HepG2 (cell line): ENCODE results near the gene CRAT. TPM values are rescaled to one million over a fixed set of nuclear protein-coding genes. Genes with fewer than 3 reads are reported as not detected.

Source experiments
- ATAC-seq: fragments of 200-7000 bp; cut with Tn5 transposase; 3 replicates; pipeline ENCODE4 v1.9.1; 2020; ENCODE audit warnings: mild to moderate bottlenecking, moderate library complexity
- BruUV-seq: library from RNA; stranded (reverse); fragments of 400-500 nt; replicated peaks from 2 replicates; lab custom pipeline; 2021; lab: Mats Ljungman, UMichigan
- CTCF ChIA-PET: fragments of 300-600 bp; formaldehyde crosslinking; extraction: SDS; loops from one replicate; lab custom pipeline; 2021; ENCODE audit warnings: low total read pairs, inconsistent platforms, low intra/inter-chr PET ratio; lab: Yijun Ruan, JAX
- POLR2A ChIA-PET: fragments of 350-600 bp; sonication (Branson Sonifier 250); formaldehyde crosslinking; loops from one replicate; lab custom pipeline; 2020; ENCODE audit warnings: antibody characterized with exemption, inconsistent platforms; lab: Yijun Ruan, JAX
- DNase-seq: peaks from one replicate; pipeline ENCODE4 v3.0.0-alpha.2; 2015; ENCODE audit warnings: low spot score
- FAIRE-seq: peaks from 3 replicates; lab custom pipeline; 2011; peaks lifted over from hg19 to GRCh38; lab: Jason Lieb, UNC
- H2AFZ ChIP-seq: one replicate; pipeline ENCODE4 v1.6.1; 2011; ENCODE audit warnings: low read length, inconsistent platforms
- H3K27ac ChIP-seq: fragments of 300-600 bp; 3 replicates; pipeline ENCODE4 v1.8.0; 2011; ENCODE audit warnings: mixed run types, mild to moderate bottlenecking, mixed read lengths, low read length, inconsistent platforms; ENCODE audit not compliant: insufficient read depth; ENCODE audit errors: extremely low read length
- H3K27me3 ChIP-seq, 2 experiments: fragments of 200-600 bp in 1 of 2; 2 replicates in 1 of 2; 3 replicates in 1 of 2; pipeline versions ENCODE4 v1.6.0 to v1.8.0; 2011; ENCODE audit warnings: low read length in 2 of 2, mild to moderate bottlenecking in 2 of 2, moderate library complexity in 2 of 2, inconsistent platforms in 1 of 2; ENCODE audit not compliant: insufficient read depth in 2 of 2, control insufficient read depth in 1 of 2
- H3K36me3 ChIP-seq, 2 experiments: fragments of 200-600 bp in 1 of 2; replicated peaks in 1 of 2; 2 replicates in 1 of 2; 3 replicates in 1 of 2; pipeline versions ENCODE4 v1.5.1 to v1.8.0; 2011; ENCODE audit warnings: low read length in 2 of 2, inconsistent platforms in 1 of 2; ENCODE audit not compliant: insufficient read depth in 2 of 2, control insufficient read depth in 1 of 2
- H3K4me1 ChIP-seq: 2 replicates; pipeline ENCODE4 v1.5.1; 2012; ENCODE audit warnings: low read length, inconsistent platforms; ENCODE audit not compliant: insufficient read depth
- H3K4me2 ChIP-seq: 2 replicates; pipeline ENCODE4 v1.6.0; 2011; ENCODE audit warnings: low read depth, low read length, inconsistent platforms
- H3K4me3 ChIP-seq, 3 experiments: fragments of 200-600 bp in 1 of 3; sonication (generic), shearing (Covaris generic) in 1 of 3; replicated peaks in 1 of 3; 2 replicates each; pipeline ENCODE4 v1.5.1; 2011 to 2016; ENCODE audit warnings: low read length in 3 of 3, inconsistent platforms in 2 of 3, low read depth in 2 of 3, mild to moderate bottlenecking in 2 of 3, control low read depth in 1 of 3, mixed read lengths in 1 of 3; ENCODE audit not compliant: insufficient read depth in 1 of 3
- H3K79me2 ChIP-seq: one replicate; pipeline ENCODE4 v1.6.1; 2011; ENCODE audit warnings: low read length, inconsistent platforms; ENCODE audit not compliant: insufficient read depth
- H3K9ac ChIP-seq: 2 replicates; pipeline ENCODE4 v1.6.0; 2011; ENCODE audit warnings: mild to moderate bottlenecking, low read depth, low read length, inconsistent platforms; ENCODE audit not compliant: insufficient read depth
- H3K9me3 ChIP-seq: 2 replicates; pipeline ENCODE4 v1.5.1; 2012; ENCODE audit warnings: mild to moderate bottlenecking, low read length
- H4K20me1 ChIP-seq: 2 replicates; pipeline ENCODE4 v1.6.0; 2011; ENCODE audit warnings: inconsistent platforms, mild to moderate bottlenecking, low read length, moderate library complexity; ENCODE audit not compliant: insufficient read depth
- CEBPG ChIP-seq: IDR thresholded peaks from 2 replicates; pipeline ENCODE4 v1.6.1; 2016
- RFX3 ChIP-seq: IDR thresholded peaks from 2 replicates; pipeline ENCODE4 v1.6.1; 2016; ENCODE audit warnings: missing biosample characterization, missing genetic modification reagents
- WGBS: methylation state at CpG from one replicate; pipeline ENCODE4 v1.1.6; 2017; ENCODE audit warnings: low lambda C conversion rate; 5-methylcytosine and 5-hydroxymethylcytosine counted together
- in situ Hi-C: cut with HindIII; loops from 2 replicates; pipeline ENCODE4 v1.10.0; 2017; ENCODE audit warnings: low pct_unique_long_range_greater_than_20kb; ENCODE audit not compliant: extremely low pct_ligation_motif_present
- intact Hi-C: fragments of 100-400 bp; cut with micrococcal nuclease; formaldehyde crosslinking; loops from one replicate; pipeline ENCODE4 v1.10.0; 2022; ENCODE audit not compliant: unreplicated experiment
- polyA plus RNA-seq, 8 experiments: library from polyadenylated mRNA; depleted of rRNA in 3 of 8; stranded (reverse) in 7 of 8; unstranded in 1 of 8; fragments of >200 nt; fragmentation: Illumina TruSeq in 4 of 8; extraction: Trizol in 4 of 8; gene quantifications; 2 replicates each; pipeline versions ENCODE4 v1.2.1 to v1.2.3, GENCODE V29; 2011 to 2016; ENCODE audit warnings: low read depth in 4 of 8, missing spikeins in 1 of 8, mixed read lengths in 1 of 8; ENCODE audit not compliant: insufficient read depth in 1 of 8
- total RNA-seq, 5 experiments: library from RNA; depleted of rRNA; stranded (reverse); fragments of >200 nt; fragmentation: Illumina TruSeq; extraction: Trizol; gene quantifications; 2 replicates each; pipeline ENCODE4 v1.2.3, GENCODE V29; 2016; ENCODE audit warnings: low read depth in 1 of 5
- TF ChIP-seq, protein P1 (sequence below), 2 experiments: sonication (generic) in 1 of 2; formaldehyde crosslinking in 1 of 2; IDR thresholded peaks; 2 replicates each; pipeline versions ENCODE4 v1.6.1 to v1.9.0; 2014 to 2022; ENCODE audit warnings: antibody characterized with exemption in 1 of 2, borderline replicate concordance in 1 of 2, inconsistent platforms in 1 of 2, low read depth in 1 of 2, missing genetic modification reagents in 1 of 2
- TF ChIP-seq, protein P2 (sequence below): sonication (generic); formaldehyde crosslinking; IDR thresholded peaks from 2 replicates; pipeline ENCODE4 v1.4.0; 2020; ENCODE audit warnings: missing genetic modification reagents, low read depth, mild to moderate bottlenecking, borderline replicate concordance

CRAT gene
- total and polyA plus RNA-seq, 2 of the 13 experiments (the other 11 are each of a cell fraction or from before 2014, with no cell fraction given): 26.1 to 26.6 TPM

DNA sequence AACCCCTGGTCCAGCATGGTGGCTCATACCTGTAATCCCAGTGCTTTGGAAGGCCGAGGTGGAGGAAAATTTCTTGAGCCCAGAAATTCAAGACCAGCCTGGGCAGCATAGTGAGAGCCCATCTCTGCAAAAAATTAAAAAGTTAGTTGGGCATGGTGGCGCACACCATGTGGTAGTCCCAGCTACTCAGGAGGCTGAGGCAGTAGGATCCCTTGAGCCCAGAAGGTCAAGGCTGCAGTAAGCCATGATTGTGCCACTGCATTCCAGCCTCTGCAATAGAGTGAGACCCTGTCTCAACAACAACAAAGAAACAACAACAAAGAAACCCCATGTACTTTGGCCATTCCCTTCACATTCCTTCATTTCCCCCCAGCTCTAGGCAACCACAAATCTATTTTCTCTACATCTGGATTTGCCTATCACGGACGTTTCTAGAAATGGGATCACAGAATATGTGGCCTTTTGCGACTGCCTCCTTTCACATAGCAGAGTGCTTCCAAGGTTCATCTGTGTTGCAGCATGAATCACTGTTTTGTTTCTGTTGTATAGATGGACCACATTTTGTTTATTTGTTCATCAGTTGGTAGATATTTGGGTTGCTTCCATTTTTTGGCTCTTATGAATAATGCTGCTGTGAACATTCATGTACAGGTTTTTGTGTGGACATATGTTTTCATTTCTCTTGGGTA, 56.3 kb downstream of the CRAT start (continued):
- TF ChIP-seq, protein P1, sequence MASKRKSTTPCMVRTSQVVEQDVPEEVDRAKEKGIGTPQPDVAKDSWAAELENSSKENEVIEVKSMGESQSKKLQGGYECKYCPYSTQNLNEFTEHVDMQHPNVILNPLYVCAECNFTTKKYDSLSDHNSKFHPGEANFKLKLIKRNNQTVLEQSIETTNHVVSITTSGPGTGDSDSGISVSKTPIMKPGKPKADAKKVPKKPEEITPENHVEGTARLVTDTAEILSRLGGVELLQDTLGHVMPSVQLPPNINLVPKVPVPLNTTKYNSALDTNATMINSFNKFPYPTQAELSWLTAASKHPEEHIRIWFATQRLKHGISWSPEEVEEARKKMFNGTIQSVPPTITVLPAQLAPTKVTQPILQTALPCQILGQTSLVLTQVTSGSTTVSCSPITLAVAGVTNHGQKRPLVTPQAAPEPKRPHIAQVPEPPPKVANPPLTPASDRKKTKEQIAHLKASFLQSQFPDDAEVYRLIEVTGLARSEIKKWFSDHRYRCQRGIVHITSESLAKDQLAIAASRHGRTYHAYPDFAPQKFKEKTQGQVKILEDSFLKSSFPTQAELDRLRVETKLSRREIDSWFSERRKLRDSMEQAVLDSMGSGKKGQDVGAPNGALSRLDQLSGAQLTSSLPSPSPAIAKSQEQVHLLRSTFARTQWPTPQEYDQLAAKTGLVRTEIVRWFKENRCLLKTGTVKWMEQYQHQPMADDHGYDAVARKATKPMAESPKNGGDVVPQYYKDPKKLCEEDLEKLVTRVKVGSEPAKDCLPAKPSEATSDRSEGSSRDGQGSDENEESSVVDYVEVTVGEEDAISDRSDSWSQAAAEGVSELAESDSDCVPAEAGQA (IDR thresholded peaks at IDR 0.05; ENCODE audit: low read depth): no peak
- TF ChIP-seq, protein P1 (CRISPR knock-in tag; IDR thresholded peaks at IDR 0.05; ENCODE audit: borderline replicate concordance): no peak
- TF ChIP-seq, protein P2, sequence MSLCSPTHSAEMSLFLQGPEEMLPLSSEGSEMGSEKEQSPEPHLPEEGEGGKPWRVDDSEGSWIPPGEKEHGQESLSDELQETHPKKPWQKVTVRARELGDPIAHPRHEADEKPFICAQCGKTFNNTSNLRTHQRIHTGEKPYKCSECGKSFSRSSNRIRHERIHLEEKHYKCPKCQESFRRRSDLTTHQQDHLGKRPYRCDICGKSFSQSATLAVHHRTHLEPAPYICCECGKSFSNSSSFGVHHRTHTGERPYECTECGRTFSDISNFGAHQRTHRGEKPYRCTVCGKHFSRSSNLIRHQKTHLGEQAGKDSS (CRISPR knock-in tag): no peak
- TF ChIP-seq, all 625 proteins: peak for 0

DNA sequence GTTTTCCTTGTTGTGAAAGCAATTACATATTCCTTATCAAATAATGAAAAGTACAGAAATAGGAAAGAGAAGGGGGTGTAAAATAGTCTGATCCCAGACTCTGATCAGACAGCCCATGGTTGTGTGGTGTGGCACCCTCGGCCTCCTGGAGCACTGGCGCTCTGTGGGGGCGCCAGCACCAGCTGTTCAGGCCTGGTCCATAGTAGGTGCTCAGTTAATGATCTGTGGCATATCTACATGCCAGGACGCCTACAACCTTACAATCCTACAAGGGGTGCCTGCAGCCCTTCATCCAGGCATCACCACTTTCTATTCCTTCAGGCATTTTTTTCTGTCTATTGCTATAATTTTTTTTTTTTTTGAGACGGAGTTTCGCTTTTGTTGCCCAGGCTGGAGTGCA, 57.6 kb downstream of the CRAT start:
- no peaks in the 10 kb centered on the region for H4K20me1 ChIP-seq
- H3K36me3 ChIP-seq: peaks cover 0 to 20% of the 10 kb centered on the region in 2 experiments; a peak in 3 of 5 replicates
- no peak overlapping the region for H3K4me3 ChIP-seq
- H3K9ac ChIP-seq: no peak overlapping the region
- no peak overlapping the region for H3K4me2 ChIP-seq
- ATAC-seq: no peak
- no peak overlapping the region for H2AFZ ChIP-seq
- 97% methylated on average over 6 of the region's 6 CpGs for WGBS
- no peak overlapping the region for H3K27ac ChIP-seq
- no peaks in the 10 kb centered on the region for H3K79me2 ChIP-seq
- DNase-seq: no peak
- intact Hi-C loops (loop anchor here (2.0 kb wide), 1 partner anchor 50 kb away; no protein-coding TSS in a partner anchor), in situ Hi-C loops (no loop called here)
- FAIRE-seq: no peak
- peaks cover 10% of the 10 kb centered on the region for H3K4me1 ChIP-seq
- CTCF ChIA-PET: no interaction called here
- TF ChIP-seq CEBPG (CRISPR knock-in tag) (no peak), RFX3 (CRISPR knock-in tag) (no peak)
- no peaks in the 10 kb centered on the region for H3K9me3 ChIP-seq
- no TSS peak for BruUV-seq
- H3K27me3 ChIP-seq: no peaks in the 10 kb centered on the region
- POLR2A ChIA-PET: no interaction called here
